ENCODE measurements around the gene MPP4. TPM values are rescaled to one million over a fixed set of nuclear protein-coding genes. Genes with fewer than 3 reads are reported as not detected.

MPP4 gene
- polyA plus RNA-seq, 1 donor from 2014 or later, result 0.38 TPM

DNA sequence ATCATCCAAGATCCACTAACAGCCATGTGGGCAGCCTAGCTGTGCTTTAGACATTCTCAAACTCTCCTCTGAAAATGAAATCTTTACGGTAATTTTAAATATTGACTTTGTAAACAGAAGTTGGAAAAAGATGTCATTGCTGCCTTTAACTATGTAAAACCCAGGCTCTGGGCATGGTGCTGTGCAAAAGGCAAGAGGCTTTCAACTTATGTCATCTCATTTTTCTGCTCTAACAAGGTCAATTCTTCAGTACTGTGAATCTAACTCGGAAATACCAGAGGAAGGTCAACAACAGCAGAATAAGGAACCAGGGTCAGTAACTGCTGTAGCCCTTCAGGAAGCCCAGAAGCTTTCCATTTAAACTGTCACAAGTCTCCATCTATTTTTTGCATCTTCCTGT, 37.0 kb upstream of the MPP4 start:
- Histone ChIP-seq H3K4me2 (ENCODE audit: low read length) (no peak overlapping the region), H4K20me1 (ENCODE audit: insufficient read depth) (no peaks in the 10 kb centered on the region), H2AFZ (ENCODE audit: low read depth, low read length) (no peak overlapping the region), H3K36me3 (ENCODE audit: insufficient read depth, low read length) (peaks cover 16% of the 10 kb centered on the region), H3K27me3 (ENCODE audit: insufficient read depth, low read depth, low read length) (no peaks in the 10 kb centered on the region), H3K27ac (ENCODE audit: low read length) (no peak overlapping the region), H3K79me2 (replicated peaks; ENCODE audit: insufficient read depth, low read length) (no peaks in the 10 kb centered on the region), H3K9me2 (ENCODE audit: insufficient read depth, low read length) (no peaks in the 10 kb centered on the region), H3K4me3 (ENCODE audit: low read length) (no peak overlapping the region), H3K9me3 (ENCODE audit: low read length) (no peaks in the 10 kb centered on the region), H3K9ac (ENCODE audit: low read length) (no peak overlapping the region), H3F3A (ENCODE audit: insufficient read depth, low read length, poor library complexity, severe bottlenecking) (no peaks in the 10 kb centered on the region)
- TF ChIP-seq RAD21 (conservative IDR thresholded peaks at IDR 0.05) (no peak), TAF1 (IDR thresholded peaks at IDR 0.05; ENCODE audit: low read depth) (no peak), EP300 (conservative IDR thresholded peaks at IDR 0.05; ENCODE audit: poor library complexity, severe bottlenecking) (no peak), SMC3 (conservative IDR thresholded peaks at IDR 0.05; ENCODE audit: poor library complexity) (no peak)

DNA sequence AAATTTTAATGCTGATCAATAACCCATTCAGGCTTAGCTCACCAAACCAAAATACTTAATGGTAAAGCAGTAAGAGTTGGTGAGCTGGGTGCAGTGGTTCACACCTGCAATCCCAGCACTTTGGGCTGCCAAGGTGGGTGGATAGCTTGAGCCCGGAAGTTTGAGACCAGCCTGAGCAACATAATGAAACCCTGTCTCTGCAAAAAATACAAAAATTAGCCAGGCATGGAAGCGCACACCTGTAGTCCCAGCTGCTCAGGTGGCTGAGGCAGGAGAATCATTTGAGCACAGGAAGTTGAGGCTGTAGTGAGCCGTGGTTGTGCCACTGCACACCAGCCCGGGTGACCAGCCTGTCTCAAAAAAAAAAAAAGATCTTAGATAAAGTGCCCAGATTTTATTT, 35.7 kb upstream of the MPP4 start:
- Histone ChIP-seq H3K79me2 (replicated peaks; ENCODE audit: insufficient read depth, low read length) (no peaks in the 10 kb centered on the region), H3K27me3 (ENCODE audit: insufficient read depth, low read depth, low read length) (no peaks in the 10 kb centered on the region), H3K9me3 (ENCODE audit: low read length) (no peaks in the 10 kb centered on the region), H2AFZ (ENCODE audit: low read depth, low read length) (no peak overlapping the region), H3K9ac (ENCODE audit: low read length) (no peak overlapping the region), H3K4me3 (ENCODE audit: low read length) (no peak overlapping the region), H3K9me2 (ENCODE audit: insufficient read depth, low read length) (no peaks in the 10 kb centered on the region), H4K20me1 (ENCODE audit: insufficient read depth) (no peaks in the 10 kb centered on the region), H3K4me2 (ENCODE audit: low read length) (no peak overlapping the region), H3F3A (ENCODE audit: insufficient read depth, low read length, poor library complexity, severe bottlenecking) (no peaks in the 10 kb centered on the region), H3K27ac (ENCODE audit: low read length) (no peak overlapping the region), H3K36me3 (ENCODE audit: insufficient read depth, low read length) (peaks cover 16% of the 10 kb centered on the region)
- TF ChIP-seq, protein P1, sequence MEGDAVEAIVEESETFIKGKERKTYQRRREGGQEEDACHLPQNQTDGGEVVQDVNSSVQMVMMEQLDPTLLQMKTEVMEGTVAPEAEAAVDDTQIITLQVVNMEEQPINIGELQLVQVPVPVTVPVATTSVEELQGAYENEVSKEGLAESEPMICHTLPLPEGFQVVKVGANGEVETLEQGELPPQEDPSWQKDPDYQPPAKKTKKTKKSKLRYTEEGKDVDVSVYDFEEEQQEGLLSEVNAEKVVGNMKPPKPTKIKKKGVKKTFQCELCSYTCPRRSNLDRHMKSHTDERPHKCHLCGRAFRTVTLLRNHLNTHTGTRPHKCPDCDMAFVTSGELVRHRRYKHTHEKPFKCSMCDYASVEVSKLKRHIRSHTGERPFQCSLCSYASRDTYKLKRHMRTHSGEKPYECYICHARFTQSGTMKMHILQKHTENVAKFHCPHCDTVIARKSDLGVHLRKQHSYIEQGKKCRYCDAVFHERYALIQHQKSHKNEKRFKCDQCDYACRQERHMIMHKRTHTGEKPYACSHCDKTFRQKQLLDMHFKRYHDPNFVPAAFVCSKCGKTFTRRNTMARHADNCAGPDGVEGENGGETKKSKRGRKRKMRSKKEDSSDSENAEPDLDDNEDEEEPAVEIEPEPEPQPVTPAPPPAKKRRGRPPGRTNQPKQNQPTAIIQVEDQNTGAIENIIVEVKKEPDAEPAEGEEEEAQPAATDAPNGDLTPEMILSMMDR (IDR thresholded peaks at IDR 0.05; ENCODE audit: poor library complexity, severe bottlenecking), result no peak
- TF ChIP-seq, protein P2, sequence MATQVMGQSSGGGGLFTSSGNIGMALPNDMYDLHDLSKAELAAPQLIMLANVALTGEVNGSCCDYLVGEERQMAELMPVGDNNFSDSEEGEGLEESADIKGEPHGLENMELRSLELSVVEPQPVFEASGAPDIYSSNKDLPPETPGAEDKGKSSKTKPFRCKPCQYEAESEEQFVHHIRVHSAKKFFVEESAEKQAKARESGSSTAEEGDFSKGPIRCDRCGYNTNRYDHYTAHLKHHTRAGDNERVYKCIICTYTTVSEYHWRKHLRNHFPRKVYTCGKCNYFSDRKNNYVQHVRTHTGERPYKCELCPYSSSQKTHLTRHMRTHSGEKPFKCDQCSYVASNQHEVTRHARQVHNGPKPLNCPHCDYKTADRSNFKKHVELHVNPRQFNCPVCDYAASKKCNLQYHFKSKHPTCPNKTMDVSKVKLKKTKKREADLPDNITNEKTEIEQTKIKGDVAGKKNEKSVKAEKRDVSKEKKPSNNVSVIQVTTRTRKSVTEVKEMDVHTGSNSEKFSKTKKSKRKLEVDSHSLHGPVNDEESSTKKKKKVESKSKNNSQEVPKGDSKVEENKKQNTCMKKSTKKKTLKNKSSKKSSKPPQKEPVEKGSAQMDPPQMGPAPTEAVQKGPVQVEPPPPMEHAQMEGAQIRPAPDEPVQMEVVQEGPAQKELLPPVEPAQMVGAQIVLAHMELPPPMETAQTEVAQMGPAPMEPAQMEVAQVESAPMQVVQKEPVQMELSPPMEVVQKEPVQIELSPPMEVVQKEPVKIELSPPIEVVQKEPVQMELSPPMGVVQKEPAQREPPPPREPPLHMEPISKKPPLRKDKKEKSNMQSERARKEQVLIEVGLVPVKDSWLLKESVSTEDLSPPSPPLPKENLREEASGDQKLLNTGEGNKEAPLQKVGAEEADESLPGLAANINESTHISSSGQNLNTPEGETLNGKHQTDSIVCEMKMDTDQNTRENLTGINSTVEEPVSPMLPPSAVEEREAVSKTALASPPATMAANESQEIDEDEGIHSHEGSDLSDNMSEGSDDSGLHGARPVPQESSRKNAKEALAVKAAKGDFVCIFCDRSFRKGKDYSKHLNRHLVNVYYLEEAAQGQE (IDR thresholded peaks at IDR 0.05; ENCODE audit: borderline replicate concordance), result no peak
- TF ChIP-seq MXI1 (conservative IDR thresholded peaks at IDR 0.05; ENCODE audit: poor library complexity, severe bottlenecking), result no peak
- no peak for TF ChIP-seq EP300 (conservative IDR thresholded peaks at IDR 0.05; ENCODE audit: poor library complexity, severe bottlenecking)
- TF ChIP-seq SMC3 (conservative IDR thresholded peaks at IDR 0.05; ENCODE audit: poor library complexity), result no peak
- no peak for TF ChIP-seq TAF1 (IDR thresholded peaks at IDR 0.05; ENCODE audit: low read depth)
- no peak for TF ChIP-seq EZH2 (IDR thresholded peaks at IDR 0.05; ENCODE audit: borderline replicate concordance, insufficient read depth, low read length, poor library complexity, severe bottlenecking)
- no peak for TF ChIP-seq POLR2AphosphoS5 (IDR thresholded peaks at IDR 0.05)
- TF ChIP-seq RAD21 (conservative IDR thresholded peaks at IDR 0.05), result no peak
